ENCODE data around the gene PLXNA2.

The PLXNA2 gene

GRCh38 chr1:208207388-208208131, 36.6 kb downstream of the PLXNA2 start:
- in situ Hi-C loops (cut with HindIII; ENCODE audit: low sequenced_read_pairs) = no loop called here

- in situ Hi-C loops (cut with HindIII; ENCODE audit: low sequenced_read_pairs) = no loop called here
Measured at GRCh38 chr1:208206092-208206698, 38.0 kb downstream of the PLXNA2 start.

GRCh38 chr1:208205216-208206013, 38.8 kb downstream of the PLXNA2 start:
- in situ Hi-C loops (cut with HindIII; ENCODE audit: low sequenced_read_pairs) = no loop called here

GRCh38 chr1:208204779-208205178, 39.4 kb downstream of the PLXNA2 start:
- in situ Hi-C loops (cut with HindIII; ENCODE audit: low sequenced_read_pairs) = no loop called here

- in situ Hi-C loops (cut with HindIII; ENCODE audit: low sequenced_read_pairs) = no loop called here
Measured at GRCh38 chr1:208203848-208204609, 40.2 kb downstream of the PLXNA2 start.

GRCh38 chr1:208203127-208203847, 40.9 kb downstream of the PLXNA2 start:
- in situ Hi-C loops (cut with HindIII; ENCODE audit: low sequenced_read_pairs) = no loop called here

GRCh38 chr1:208202333-208202995, 41.7 kb downstream of the PLXNA2 start:
- in situ Hi-C loops (cut with HindIII; ENCODE audit: low sequenced_read_pairs) = no loop called here

GRCh38 chr1:208201229-208201628, 43.0 kb downstream of the PLXNA2 start:
- in situ Hi-C loops (cut with HindIII; ENCODE audit: low sequenced_read_pairs) = no loop called here

GRCh38 chr1:208200116-208200515, 44.1 kb downstream of the PLXNA2 start:
- in situ Hi-C loops (cut with HindIII; ENCODE audit: low sequenced_read_pairs) = no loop called here

- in situ Hi-C loops (cut with HindIII; ENCODE audit: low sequenced_read_pairs) = no loop called here
Measured at GRCh38 chr1:208198236-208198635, 45.9 kb downstream of the PLXNA2 start.

- in situ Hi-C loops (cut with HindIII; ENCODE audit: low sequenced_read_pairs) = no loop called here
Measured at GRCh38 chr1:208194944-208195343, 49.2 kb downstream of the PLXNA2 start.

- in situ Hi-C loops (cut with HindIII; ENCODE audit: low sequenced_read_pairs) = no loop called here
Measured at GRCh38 chr1:208192995-208193394, 51.2 kb downstream of the PLXNA2 start.

GRCh38 chr1:208190784-208191183, 53.4 kb downstream of the PLXNA2 start:
- in situ Hi-C loops (cut with HindIII; ENCODE audit: low sequenced_read_pairs) = no loop called here

- in situ Hi-C loops (cut with HindIII; ENCODE audit: low sequenced_read_pairs) = no loop called here
Measured at GRCh38 chr1:208189716-208190115, 54.5 kb downstream of the PLXNA2 start.

- in situ Hi-C loops (cut with HindIII; ENCODE audit: low sequenced_read_pairs) = no loop called here
Measured at GRCh38 chr1:208189183-208189582, 55.0 kb downstream of the PLXNA2 start.

GRCh38 chr1:208188607-208189006, 55.6 kb downstream of the PLXNA2 start:
- in situ Hi-C loops (cut with HindIII; ENCODE audit: low sequenced_read_pairs) = no loop called here

- in situ Hi-C loops (cut with HindIII; ENCODE audit: low sequenced_read_pairs) = no loop called here
Measured at GRCh38 chr1:208187499-208188041, 56.6 kb downstream of the PLXNA2 start.

GRCh38 chr1:208185801-208186231, 58.4 kb downstream of the PLXNA2 start:
- in situ Hi-C loops (cut with HindIII; ENCODE audit: low sequenced_read_pairs) = no loop called here

GRCh38 chr1:208184966-208185654, 59.1 kb downstream of the PLXNA2 start:
- in situ Hi-C loops (cut with HindIII; ENCODE audit: low sequenced_read_pairs) = no loop called here
